ENCODE results near the gene TNS3.

TNS3 gene

GRCh38 chr7:47378728-47379395, 203.0 kb downstream of the TNS3 start:
- DNase-seq: no peak

- no peak for DNase-seq
Measured at GRCh38 chr7:47377741-47378140, 204.2 kb downstream of the TNS3 start.

- no peak for DNase-seq
Measured at GRCh38 chr7:47376991-47377616, 204.8 kb downstream of the TNS3 start.

- no peak for DNase-seq
Measured at GRCh38 chr7:47375121-47375938, 206.6 kb downstream of the TNS3 start.

- no peak for DNase-seq
Measured at GRCh38 chr7:47374538-47374937, 207.4 kb downstream of the TNS3 start.

GRCh38 chr7:47373871-47374451, 207.9 kb downstream of the TNS3 start:
- DNase-seq: peak; percentile 40 to 65

GRCh38 chr7:47371733-47372368, 210.1 kb downstream of the TNS3 start:
- DNase-seq: peak; percentile 83 to 86

- no peak for DNase-seq
Measured at GRCh38 chr7:47371317-47371716, 210.6 kb downstream of the TNS3 start.

GRCh38 chr7:47370461-47371042, 211.4 kb downstream of the TNS3 start:
- DNase-seq: no peak

GRCh38 chr7:47369736-47370135, 212.2 kb downstream of the TNS3 start:
- DNase-seq: no peak

- DNase-seq: no peak
Measured at GRCh38 chr7:47368190-47368812, 213.6 kb downstream of the TNS3 start.

GRCh38 chr7:47367369-47367768, 214.5 kb downstream of the TNS3 start:
- DNase-seq: no peak

GRCh38 chr7:47366960-47367359, 215.0 kb downstream of the TNS3 start:
- DNase-seq: no peak

GRCh38 chr7:47366211-47366610, 215.7 kb downstream of the TNS3 start:
- DNase-seq: no peak

- DNase-seq: no peak
Measured at GRCh38 chr7:47362984-47363383, 218.9 kb downstream of the TNS3 start.

GRCh38 chr7:47361746-47362215, 220.1 kb downstream of the TNS3 start:
- DNase-seq: no peak

- DNase-seq: no peak
Measured at GRCh38 chr7:47361236-47361635, 220.7 kb downstream of the TNS3 start.

- no peak for DNase-seq
Measured at GRCh38 chr7:47360301-47360900, 221.5 kb downstream of the TNS3 start.

GRCh38 chr7:47358944-47359588, 222.8 kb downstream of the TNS3 start:
- DNase-seq: no peak

GRCh38 chr7:47358357-47358756, 223.6 kb downstream of the TNS3 start:
- DNase-seq: no peak

GRCh38 chr7:47357863-47358262, 224.0 kb downstream of the TNS3 start:
- DNase-seq: no peak
